GM12892 (cell line): ENCODE measurements around the gene NRXN3.

Source experiments
- POLR2A ChIP-seq: IDR thresholded peaks from 2 replicates; pipeline ENCODE4 v1.6.1; 2011; ENCODE audit warnings: low read depth, low read length, control low read depth
- POLR2AphosphoS5 ChIP-seq: IDR thresholded peaks from 2 replicates; pipeline ENCODE4 v1.6.1; 2011; ENCODE audit warnings: low read depth, low read length, control low read depth
- TAF1 ChIP-seq: IDR thresholded peaks from 2 replicates; pipeline ENCODE4 v1.6.1; 2011; ENCODE audit warnings: low read depth, mild to moderate bottlenecking, control low read depth, low read length, borderline replicate concordance

GRCh38 chr14:78403278-78403815 lies 233.2 kb downstream of the NRXN3 start:
- TF ChIP-seq POLR2A: no peak
- TF ChIP-seq POLR2AphosphoS5: no peak
- TF ChIP-seq TAF1: no peak
